OCI-M2 (cell line): ENCODE results near the gene SNAPIN.

Source experiments
- DNase-seq: peaks from one replicate; lab custom pipeline; 2025; ENCODE audit not compliant: unreplicated experiment; lab: John Stamatoyannopoulos, UW

Gene SNAPIN

DNA sequence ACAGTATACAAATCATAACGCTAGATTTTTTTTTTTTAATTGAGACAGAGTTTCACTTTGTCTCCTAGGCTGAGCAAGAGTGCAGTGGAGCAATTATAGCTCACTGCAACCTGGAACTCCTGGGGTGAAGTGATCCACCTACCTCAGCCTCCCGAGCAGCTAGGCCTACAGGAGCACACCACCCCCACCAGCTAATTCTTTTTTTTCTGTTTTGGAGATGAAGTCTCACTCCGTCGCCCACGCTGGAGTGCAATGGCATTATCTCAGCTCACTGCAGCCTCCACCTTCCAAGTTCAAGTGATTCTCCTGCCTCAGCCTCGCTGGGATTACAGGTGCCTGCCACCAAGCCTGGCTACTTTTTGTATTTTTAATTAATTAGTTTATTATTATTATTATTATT, 41.3 kb downstream of the SNAPIN start:
- no peak for DNase-seq

DNA sequence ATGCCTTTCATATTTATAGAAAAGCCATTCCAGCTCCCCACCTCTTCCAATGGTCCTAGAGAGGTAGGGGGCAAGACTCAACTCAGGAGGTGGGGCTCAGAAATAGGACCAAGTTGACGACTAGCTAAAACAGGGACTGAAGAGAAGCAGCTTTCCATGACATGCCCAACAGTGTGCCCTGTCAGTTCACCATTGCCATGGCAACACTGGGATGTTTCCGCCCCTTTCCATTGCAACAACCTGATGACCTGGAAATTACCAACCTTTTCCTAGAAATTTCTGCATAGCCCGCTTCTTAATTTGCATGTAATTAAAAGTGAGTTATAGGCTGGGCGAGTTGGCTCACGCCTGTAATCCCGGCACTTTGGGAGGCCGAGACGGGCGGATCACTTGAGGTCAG, 47.0 kb downstream of the SNAPIN start:
- DNase-seq = no peak

DNA sequence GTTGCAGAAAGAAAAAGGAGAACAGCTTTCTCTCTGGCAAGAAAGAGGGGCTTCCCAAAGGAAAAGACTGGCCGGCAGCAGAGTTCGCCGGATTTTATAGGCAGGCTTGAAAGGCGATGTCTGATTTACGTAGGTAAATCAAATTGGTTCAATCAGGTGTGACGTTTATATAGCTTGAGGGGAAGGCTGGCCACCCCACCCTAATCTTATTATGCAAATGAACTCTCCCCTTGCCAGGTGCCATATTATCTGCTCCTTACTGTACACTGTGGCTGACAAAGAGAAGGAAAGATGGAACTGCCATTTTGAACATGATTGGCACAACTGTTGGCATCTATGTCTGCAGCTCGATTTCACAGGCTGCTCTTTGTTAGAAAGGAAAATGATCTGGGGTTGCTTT, 52.5 kb downstream of the SNAPIN start:
- no peak for DNase-seq
